GM19193 (cell line): ENCODE measurements around the gene AHCYL2.

Experiments
- POLR2A ChIP-seq: IDR thresholded peaks from 4 replicates; pipeline ENCODE4 v1.6.1; 2011; ENCODE audit not compliant: insufficient read depth, insufficient read length; ENCODE audit errors: extremely low read depth

Gene AHCYL2

GRCh38 chr7:129308047-129308446 lies 83.2 kb downstream of the AHCYL2 start:
- no peak for TF ChIP-seq POLR2A

- TF ChIP-seq POLR2A, result no peak
Measured at GRCh38 chr7:129311429-129311828, 86.6 kb downstream of the AHCYL2 start.

DNA sequence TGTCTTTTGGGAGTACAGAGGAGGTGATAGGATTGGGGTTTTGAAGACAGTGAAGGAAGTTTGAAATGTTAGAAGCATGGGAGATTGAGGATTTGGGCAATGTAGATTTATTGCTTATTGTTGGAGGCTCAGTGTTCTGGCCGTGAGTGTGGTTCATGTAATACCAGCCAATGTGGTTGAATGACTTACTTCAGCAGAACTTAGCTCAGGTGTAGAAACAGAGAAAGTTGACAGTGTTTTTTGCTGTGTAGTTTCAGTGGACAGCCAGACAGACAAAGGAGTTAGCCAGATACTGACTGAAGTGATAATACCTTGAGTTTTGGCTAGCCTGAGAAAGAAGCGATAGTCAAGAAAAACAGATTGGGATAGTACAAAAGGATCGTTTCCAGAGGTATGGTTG lies 88.5 kb downstream of the AHCYL2 start:
- no peak for TF ChIP-seq POLR2A

DNA sequence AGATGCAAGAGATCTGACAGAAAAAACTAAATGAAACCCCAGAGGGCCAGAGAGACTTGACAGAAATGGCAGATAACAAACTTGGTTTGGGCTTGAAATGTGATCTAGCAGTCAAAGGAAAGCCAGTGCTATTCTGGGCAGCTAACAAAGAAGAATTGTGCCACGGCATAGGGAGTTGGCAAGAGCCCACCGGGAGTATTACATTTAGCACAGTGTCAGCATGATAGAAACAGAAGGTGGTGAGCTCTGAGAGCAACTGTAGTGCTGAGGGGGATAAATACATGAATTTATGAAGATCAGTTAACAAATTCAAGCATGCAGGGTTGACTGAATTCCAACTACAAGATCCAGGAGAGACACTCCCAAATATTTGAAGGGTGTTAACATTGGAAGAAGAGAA lies 91.1 kb downstream of the AHCYL2 start:
- no peak for TF ChIP-seq POLR2A

- no peak for TF ChIP-seq POLR2A
Measured at GRCh38 chr7:129317450-129317849, 92.6 kb downstream of the AHCYL2 start.

DNA sequence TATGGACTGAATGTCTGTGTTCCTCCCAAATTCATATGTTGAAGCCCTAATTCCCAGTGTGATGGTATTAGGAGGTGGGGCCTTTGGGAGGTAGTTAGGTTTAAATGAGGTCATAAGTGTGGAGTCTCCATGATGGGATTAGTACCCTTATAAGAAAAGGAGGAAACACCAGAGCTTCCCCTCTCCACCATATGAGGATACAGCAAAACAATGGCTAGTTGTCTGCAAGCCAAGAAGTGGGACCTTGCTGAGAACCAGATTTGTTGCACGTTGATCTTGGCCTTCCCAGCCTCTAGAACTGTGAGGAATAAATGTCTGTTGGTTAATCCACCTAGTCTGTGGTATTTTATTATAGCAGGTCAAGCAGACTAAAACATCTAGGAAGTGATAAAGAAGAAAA lies 102.2 kb downstream of the AHCYL2 start:
- TF ChIP-seq POLR2A, result no peak

GRCh38 chr7:129332254-129333035 lies 107.6 kb downstream of the AHCYL2 start:
- no peak for TF ChIP-seq POLR2A

DNA sequence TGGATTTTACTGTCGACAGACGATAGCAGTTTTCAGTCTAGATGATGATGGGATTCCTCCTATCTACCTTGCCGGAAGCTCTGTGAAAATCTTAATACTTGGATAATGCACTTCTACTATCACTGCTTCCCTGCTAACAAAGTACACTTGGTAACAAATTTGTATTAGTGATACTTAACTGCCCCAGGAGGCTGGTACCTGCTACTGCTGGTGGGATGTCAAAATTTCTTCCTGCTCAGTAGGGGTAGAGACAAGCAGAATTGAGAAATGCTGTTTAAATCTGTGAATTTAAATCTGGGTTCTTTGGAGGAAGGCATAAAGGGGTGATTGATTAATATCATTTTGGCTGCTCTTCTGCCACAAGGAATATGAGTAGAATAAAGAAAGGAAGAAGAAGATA lies 109.6 kb downstream of the AHCYL2 start:
- TF ChIP-seq POLR2A, result no peak

DNA sequence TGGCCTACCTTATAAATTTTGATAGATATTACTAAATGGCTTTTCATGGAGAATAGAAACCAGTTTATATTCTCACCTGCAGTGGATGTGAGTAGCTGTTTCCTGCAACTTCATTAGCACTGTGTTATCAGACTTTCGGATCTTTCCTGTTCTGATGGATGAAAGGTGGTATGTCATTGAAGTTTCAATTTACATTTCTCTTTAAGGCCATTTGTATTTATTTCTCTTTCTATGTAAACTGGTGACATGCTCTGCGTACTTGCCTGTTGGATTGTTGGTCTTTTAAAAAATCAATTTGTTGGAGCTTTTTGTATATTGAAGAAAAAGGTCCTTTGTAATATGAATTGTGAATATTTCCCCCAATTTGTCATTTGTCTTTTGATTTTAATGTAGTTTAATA lies 113.6 kb downstream of the AHCYL2 start:
- no peak for TF ChIP-seq POLR2A

DNA sequence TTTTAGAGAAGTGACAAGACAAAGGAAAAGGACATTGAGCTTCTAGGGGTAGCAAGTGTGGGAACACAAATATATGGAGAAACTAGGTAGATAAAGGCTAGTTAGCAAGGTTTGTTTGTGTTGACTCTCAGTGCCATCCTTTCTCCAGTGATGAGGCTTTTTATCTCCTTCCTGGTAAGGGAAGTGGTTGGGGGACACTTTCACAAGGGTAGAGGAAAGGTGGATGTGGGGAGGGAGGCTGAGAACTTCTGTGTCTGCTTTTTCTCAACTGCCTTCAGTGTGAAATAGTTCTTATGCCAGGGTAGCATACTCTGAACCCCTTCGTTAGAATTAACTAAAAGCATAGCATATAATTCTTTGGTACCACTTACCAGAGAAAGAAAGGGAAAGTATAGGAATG lies 116.4 kb downstream of the AHCYL2 start:
- no peak for TF ChIP-seq POLR2A

- TF ChIP-seq POLR2A, result no peak
Measured at GRCh38 chr7:129341816-129342806, 117.3 kb downstream of the AHCYL2 start.

- TF ChIP-seq POLR2A, result no peak
Measured at GRCh38 chr7:129343099-129343700, 118.4 kb downstream of the AHCYL2 start.

GRCh38 chr7:129347330-129347729 lies 122.5 kb downstream of the AHCYL2 start:
- no peak for TF ChIP-seq POLR2A

DNA sequence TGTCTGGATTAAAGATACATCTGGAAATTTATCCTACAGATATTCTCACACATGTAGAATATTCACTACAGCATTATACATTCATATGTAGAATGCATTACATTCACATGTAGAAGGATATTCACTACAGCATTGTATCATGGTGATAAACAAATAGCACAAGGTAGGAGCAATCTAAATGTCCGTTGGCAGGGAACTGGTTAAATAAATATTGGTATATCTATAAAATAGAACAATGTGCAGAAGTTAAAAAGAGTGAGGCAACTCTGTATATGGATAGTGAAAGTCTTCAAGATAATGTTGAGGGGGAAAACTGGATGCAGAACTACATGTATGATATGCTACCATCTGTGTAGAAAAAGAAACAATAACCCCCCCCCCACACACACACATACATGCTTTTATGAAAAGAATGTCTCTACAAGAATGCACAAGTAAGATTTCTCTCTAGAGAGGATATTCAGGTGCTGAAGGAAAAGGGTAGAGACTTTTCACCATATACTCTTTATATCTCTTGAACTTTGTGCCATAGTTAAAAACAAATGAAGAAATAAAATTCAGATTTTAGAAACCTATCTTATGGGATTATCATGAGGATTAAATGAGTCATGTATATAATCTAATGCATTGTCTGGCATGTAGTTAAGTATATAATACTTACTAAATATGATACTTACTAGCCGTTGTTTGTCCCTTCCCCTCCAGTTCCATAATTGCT lies 123.4 kb downstream of the AHCYL2 start:
- TF ChIP-seq POLR2A, result no peak

DNA sequence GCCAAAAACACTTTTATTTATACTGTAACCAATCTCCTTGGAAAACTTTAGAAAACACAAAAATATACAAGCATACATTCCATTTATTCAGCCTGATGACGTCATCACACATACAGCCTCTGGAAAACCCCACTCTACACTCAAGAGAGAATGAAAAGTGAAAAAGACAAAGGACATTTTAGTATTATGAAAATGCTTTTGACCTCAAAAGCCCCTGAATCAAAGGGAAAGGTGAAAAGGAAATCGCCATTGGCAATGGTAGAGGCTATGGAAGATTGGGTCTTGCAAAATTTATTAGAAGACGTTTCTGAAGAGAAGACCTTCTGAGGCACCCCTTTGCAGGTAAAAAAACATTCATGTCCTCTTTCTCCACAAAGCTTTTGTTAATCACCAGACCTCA lies 126.5 kb downstream of the AHCYL2 start:
- TF ChIP-seq POLR2A, result no peak

- no peak for TF ChIP-seq POLR2A
Measured at GRCh38 chr7:129354428-129355157, 129.8 kb downstream of the AHCYL2 start.
